ENCODE results near the gene TSC22D2.

TSC22D2 gene

GRCh38 chr3:150407051-150407807, 869 bp upstream of the TSC22D2 start:
- Histone ChIP-seq H3K9ac (ENCODE audit: low read length) (peak overlapping the region; percentile 54), H3K9me3 (ENCODE audit: control insufficient read depth, low read depth, low read length) (no peaks in the 10 kb centered on the region), H3K27ac (ENCODE audit: low read length) (peak overlapping the region; percentile 74), H3K4me1 (ENCODE audit: control insufficient read depth, low read depth, low read length) (peaks cover 14% of the 10 kb centered on the region), H3K27me3 (ENCODE audit: control insufficient read depth, insufficient read depth, low read length) (no peaks in the 10 kb centered on the region), H3K4me3 (ENCODE audit: low read length) (peak overlapping the region; percentile 50), H3K36me3 (ENCODE audit: control insufficient read depth, low read depth, low read length) (no peaks in the 10 kb centered on the region)

GRCh38 chr3:150407808-150408220, 284 bp upstream of the TSC22D2 start:
- Histone ChIP-seq H3K9me3 (ENCODE audit: control insufficient read depth, low read depth, low read length) (no peaks in the 10 kb centered on the region), H3K36me3 (ENCODE audit: control insufficient read depth, low read depth, low read length) (no peaks in the 10 kb centered on the region), H3K9ac (ENCODE audit: low read length) (peak overlapping the region; percentile 54)

DNA sequence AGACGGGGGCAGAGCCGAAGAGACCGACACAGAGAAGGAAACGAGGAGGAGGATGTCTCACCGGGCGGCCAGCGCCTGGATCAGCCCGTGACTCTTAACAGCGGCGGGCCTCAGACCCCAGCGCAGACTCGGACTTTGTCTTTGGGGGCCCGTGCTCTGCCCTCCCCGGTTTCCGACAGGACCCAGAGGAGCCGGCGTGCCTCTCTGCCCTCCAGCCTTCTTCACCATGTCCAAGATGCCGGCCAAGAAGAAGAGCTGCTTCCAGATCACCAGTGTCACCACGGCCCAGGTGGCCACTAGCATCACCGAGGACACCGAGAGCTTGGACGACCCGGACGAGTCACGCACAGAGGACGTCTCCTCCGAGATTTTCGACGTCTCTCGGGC, 1.0 kb downstream of the TSC22D2 start:
- Histone ChIP-seq H3K9ac (ENCODE audit: low read length) (peak overlapping the region; percentile 54), H3K36me3 (ENCODE audit: control insufficient read depth, low read depth, low read length) (no peaks in the 10 kb centered on the region), H3K27me3 (ENCODE audit: control insufficient read depth, insufficient read depth, low read length) (no peaks in the 10 kb centered on the region), H3K27ac (ENCODE audit: low read length) (no peak overlapping the region), H3K4me1 (ENCODE audit: control insufficient read depth, low read depth, low read length) (peaks cover 28% of the 10 kb centered on the region), H3K4me3 (ENCODE audit: low read length) (peak overlapping the region; percentile 90), H3K9me3 (ENCODE audit: control insufficient read depth, low read depth, low read length) (no peaks in the 10 kb centered on the region)

More at GRCh38 chr3:150407808-150408220, 284 bp upstream of the TSC22D2 start:
- H3K27me3 ChIP-seq (ENCODE audit: control insufficient read depth, insufficient read depth, low read length): no peaks in the 10 kb centered on the region
- peaks cover 20% of the 10 kb centered on the region for H3K4me1 ChIP-seq (ENCODE audit: control insufficient read depth, low read depth, low read length)
- peak overlapping the region; percentile 74 for H3K27ac ChIP-seq (ENCODE audit: low read length)
- H3K4me3 ChIP-seq (ENCODE audit: low read length): peak overlapping the region; percentile 50

- Histone ChIP-seq H3K9ac (ENCODE audit: low read length) (peak overlapping the region; percentile 54), H3K4me1 (ENCODE audit: control insufficient read depth, low read depth, low read length) (peaks cover 34% of the 10 kb centered on the region), H3K36me3 (ENCODE audit: control insufficient read depth, low read depth, low read length) (no peaks in the 10 kb centered on the region), H3K4me3 (ENCODE audit: low read length) (peak overlapping the region; percentile 90), H3K27me3 (ENCODE audit: control insufficient read depth, insufficient read depth, low read length) (no peaks in the 10 kb centered on the region), H3K9me3 (ENCODE audit: control insufficient read depth, low read depth, low read length) (no peaks in the 10 kb centered on the region), H3K27ac (ENCODE audit: low read length) (no peak overlapping the region)
Measured at GRCh38 chr3:150409512-150410310, 1.6 kb downstream of the TSC22D2 start.

- Histone ChIP-seq H3K4me3 (ENCODE audit: low read length) (peak overlapping the region; percentile 90), H3K9ac (ENCODE audit: low read length) (peak overlapping the region; percentile 54), H3K36me3 (ENCODE audit: control insufficient read depth, low read depth, low read length) (no peaks in the 10 kb centered on the region), H3K9me3 (ENCODE audit: control insufficient read depth, low read depth, low read length) (no peaks in the 10 kb centered on the region), H3K27me3 (ENCODE audit: control insufficient read depth, insufficient read depth, low read length) (no peaks in the 10 kb centered on the region), H3K27ac (ENCODE audit: low read length) (no peak overlapping the region), H3K4me1 (ENCODE audit: control insufficient read depth, low read depth, low read length) (peaks cover 37% of the 10 kb centered on the region)
Measured at GRCh38 chr3:150410311-150411105, 2.4 kb downstream of the TSC22D2 start.

GRCh38 chr3:150411106-150411460, 3.0 kb downstream of the TSC22D2 start:
- Histone ChIP-seq H3K27ac (ENCODE audit: low read length) (no peak overlapping the region), H3K36me3 (ENCODE audit: control insufficient read depth, low read depth, low read length) (no peaks in the 10 kb centered on the region), H3K27me3 (ENCODE audit: control insufficient read depth, insufficient read depth, low read length) (no peaks in the 10 kb centered on the region), H3K9ac (ENCODE audit: low read length) (peak overlapping the region; percentile 44), H3K4me3 (ENCODE audit: low read length) (peak overlapping the region; percentile 90), H3K4me1 (ENCODE audit: control insufficient read depth, low read depth, low read length) (peaks cover 37% of the 10 kb centered on the region), H3K9me3 (ENCODE audit: control insufficient read depth, low read depth, low read length) (no peaks in the 10 kb centered on the region)

- Histone ChIP-seq H3K9ac (ENCODE audit: low read length) (peak overlapping the region; percentile 44), H3K4me3 (ENCODE audit: low read length) (peak overlapping the region; percentile 90), H3K27ac (ENCODE audit: low read length) (no peak overlapping the region)
Measured at GRCh38 chr3:150411546-150411945, 3.4 kb downstream of the TSC22D2 start.

DNA sequence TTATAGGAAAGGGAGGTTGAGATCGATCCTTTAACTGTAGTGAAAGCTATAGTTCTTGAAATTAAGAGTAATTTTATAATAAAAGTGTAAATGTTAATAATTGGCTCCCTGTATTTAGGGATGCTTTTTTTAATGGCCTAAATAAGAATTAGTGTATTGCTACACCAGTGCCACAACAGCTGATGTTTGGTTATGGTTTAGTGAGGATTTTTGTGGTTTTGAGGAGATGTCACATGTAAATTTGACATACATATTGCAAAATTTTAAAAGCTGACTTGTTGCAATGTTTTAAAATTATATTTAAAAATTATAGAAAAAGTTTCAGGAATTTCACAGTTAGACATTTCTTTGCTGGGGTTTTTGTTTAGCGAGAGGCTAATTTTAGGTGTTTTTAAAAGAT, 3.9 kb downstream of the TSC22D2 start:
- no peaks in the 10 kb centered on the region for H3K9me3 ChIP-seq (ENCODE audit: control insufficient read depth, low read depth, low read length)
- H3K4me3 ChIP-seq (ENCODE audit: low read length): peak overlapping the region; percentile 90
- no peaks in the 10 kb centered on the region for H3K27me3 ChIP-seq (ENCODE audit: control insufficient read depth, insufficient read depth, low read length)
- no peak overlapping the region for H3K9ac ChIP-seq (ENCODE audit: low read length)
- H3K36me3 ChIP-seq (ENCODE audit: control insufficient read depth, low read depth, low read length): no peaks in the 10 kb centered on the region
- H3K4me1 ChIP-seq (ENCODE audit: control insufficient read depth, low read depth, low read length): peaks cover 36% of the 10 kb centered on the region
- H3K27ac ChIP-seq (ENCODE audit: low read length): no peak overlapping the region

More at GRCh38 chr3:150411546-150411945, 3.4 kb downstream of the TSC22D2 start:
- peaks cover 37% of the 10 kb centered on the region for H3K4me1 ChIP-seq (ENCODE audit: control insufficient read depth, low read depth, low read length)
- no peaks in the 10 kb centered on the region for H3K27me3 ChIP-seq (ENCODE audit: control insufficient read depth, insufficient read depth, low read length)
- H3K9me3 ChIP-seq (ENCODE audit: control insufficient read depth, low read depth, low read length): no peaks in the 10 kb centered on the region
- no peaks in the 10 kb centered on the region for H3K36me3 ChIP-seq (ENCODE audit: control insufficient read depth, low read depth, low read length)

GRCh38 chr3:150412561-150413231, 4.6 kb downstream of the TSC22D2 start:
- Histone ChIP-seq H3K27ac (ENCODE audit: low read length) (no peak overlapping the region), H3K4me1 (ENCODE audit: control insufficient read depth, low read depth, low read length) (peaks cover 30% of the 10 kb centered on the region), H3K4me3 (ENCODE audit: low read length) (peak overlapping the region; percentile 90), H3K9ac (ENCODE audit: low read length) (no peak overlapping the region), H3K27me3 (ENCODE audit: control insufficient read depth, insufficient read depth, low read length) (no peaks in the 10 kb centered on the region), H3K36me3 (ENCODE audit: control insufficient read depth, low read depth, low read length) (peaks cover 3% of the 10 kb centered on the region), H3K9me3 (ENCODE audit: control insufficient read depth, low read depth, low read length) (no peaks in the 10 kb centered on the region)

GRCh38 chr3:150414258-150414657, 6.2 kb downstream of the TSC22D2 start:
- H3K27ac ChIP-seq (ENCODE audit: low read length): no peak overlapping the region
- no peaks in the 10 kb centered on the region for H3K9me3 ChIP-seq (ENCODE audit: control insufficient read depth, low read depth, low read length)
- no peaks in the 10 kb centered on the region for H3K27me3 ChIP-seq (ENCODE audit: control insufficient read depth, insufficient read depth, low read length)
- H3K4me1 ChIP-seq (ENCODE audit: control insufficient read depth, low read depth, low read length): peaks cover 30% of the 10 kb centered on the region
- peaks cover 3% of the 10 kb centered on the region for H3K36me3 ChIP-seq (ENCODE audit: control insufficient read depth, low read depth, low read length)
- peak overlapping the region; percentile 90 for H3K4me3 ChIP-seq (ENCODE audit: low read length)
- no peak overlapping the region for H3K9ac ChIP-seq (ENCODE audit: low read length)

GRCh38 chr3:150414959-150415358, 6.9 kb downstream of the TSC22D2 start:
- Histone ChIP-seq H3K9ac (ENCODE audit: low read length) (no peak overlapping the region), H3K36me3 (ENCODE audit: control insufficient read depth, low read depth, low read length) (peaks cover 3% of the 10 kb centered on the region), H3K4me1 (ENCODE audit: control insufficient read depth, low read depth, low read length) (peaks cover 30% of the 10 kb centered on the region), H3K4me3 (ENCODE audit: low read length) (no peak overlapping the region), H3K27ac (ENCODE audit: low read length) (no peak overlapping the region), H3K27me3 (ENCODE audit: control insufficient read depth, insufficient read depth, low read length) (no peaks in the 10 kb centered on the region), H3K9me3 (ENCODE audit: control insufficient read depth, low read depth, low read length) (no peaks in the 10 kb centered on the region)
